ENCODE measurements around the gene ESPNL. TPM values are rescaled to one million over a fixed set of nuclear protein-coding genes. Genes with fewer than 3 reads are reported as not detected.
"Not testable (repeated sequence)": the region's sequence is repeated elsewhere in the genome, so short reads cannot be mapped to it uniquely, and the experiment has no call there.

ESPNL gene
- total RNA-seq, 2 experiments from 2014 or later = not detected

DNA sequence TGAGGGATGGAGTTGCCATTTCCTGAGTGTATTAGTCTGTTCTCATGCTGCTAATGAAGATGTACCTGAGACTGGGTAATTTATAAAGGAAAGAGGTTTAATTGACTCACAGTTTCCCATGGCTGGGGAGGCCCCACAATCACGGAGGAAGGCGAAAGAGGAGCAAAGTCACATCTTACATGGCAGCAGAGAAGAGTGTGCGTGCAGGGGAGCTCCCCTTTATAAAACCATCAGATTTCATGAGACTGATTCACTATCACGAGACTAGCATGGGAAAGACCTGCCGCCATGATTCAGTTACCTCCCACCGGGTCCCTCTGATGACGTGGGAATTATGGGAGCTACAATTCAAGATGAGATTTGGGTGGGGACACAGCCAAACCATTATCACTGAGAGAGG is 33.4 kb upstream of the ESPNL start:
- Mint-ChIP-seq H3K4me1 (peaks cover 62% of the 10 kb centered on the region), H3K4me3 (peak overlapping the region; percentile 15), H3K36me3 (peaks cover 86% of the 10 kb centered on the region), H3K27ac (peak overlapping the region; percentile 80), H3K9me3 (peaks cover 21% of the 10 kb centered on the region)
- H3K27me3 Mint-ChIP-seq = not testable (repeated sequence)
- DNase-seq = peak; percentile 50

DNA sequence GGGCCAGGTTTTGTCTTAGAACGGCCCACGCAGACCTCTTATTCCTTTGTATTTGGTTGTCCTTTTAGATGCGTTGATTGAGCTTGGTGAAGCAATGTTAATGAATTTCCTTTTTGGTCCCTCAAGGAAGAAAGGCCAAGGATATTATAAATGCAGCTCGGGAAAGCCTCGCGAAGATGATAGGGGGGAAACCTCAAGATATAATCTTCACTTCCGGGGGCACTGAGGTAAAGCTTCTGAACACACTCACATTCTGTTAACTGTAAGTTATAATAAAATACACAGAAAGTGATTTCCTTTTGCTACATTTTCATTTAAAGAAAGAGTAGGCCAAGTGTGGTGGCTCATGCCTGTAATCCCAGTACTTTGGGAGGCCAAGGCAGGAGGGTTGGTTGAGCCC is 32.2 kb upstream of the ESPNL start:
- H3K9me3 Mint-ChIP-seq = peaks cover 25% of the 10 kb centered on the region
- peak overlapping the region; percentile 75 for H3K27ac Mint-ChIP-seq
- no peak for DNase-seq
- H3K4me1 Mint-ChIP-seq = peaks cover 57% of the 10 kb centered on the region
- H3K27me3 Mint-ChIP-seq = no peaks in the 10 kb centered on the region
- H3K4me3 Mint-ChIP-seq = peak overlapping the region; percentile 11
- peaks cover 87% of the 10 kb centered on the region for H3K36me3 Mint-ChIP-seq

DNA sequence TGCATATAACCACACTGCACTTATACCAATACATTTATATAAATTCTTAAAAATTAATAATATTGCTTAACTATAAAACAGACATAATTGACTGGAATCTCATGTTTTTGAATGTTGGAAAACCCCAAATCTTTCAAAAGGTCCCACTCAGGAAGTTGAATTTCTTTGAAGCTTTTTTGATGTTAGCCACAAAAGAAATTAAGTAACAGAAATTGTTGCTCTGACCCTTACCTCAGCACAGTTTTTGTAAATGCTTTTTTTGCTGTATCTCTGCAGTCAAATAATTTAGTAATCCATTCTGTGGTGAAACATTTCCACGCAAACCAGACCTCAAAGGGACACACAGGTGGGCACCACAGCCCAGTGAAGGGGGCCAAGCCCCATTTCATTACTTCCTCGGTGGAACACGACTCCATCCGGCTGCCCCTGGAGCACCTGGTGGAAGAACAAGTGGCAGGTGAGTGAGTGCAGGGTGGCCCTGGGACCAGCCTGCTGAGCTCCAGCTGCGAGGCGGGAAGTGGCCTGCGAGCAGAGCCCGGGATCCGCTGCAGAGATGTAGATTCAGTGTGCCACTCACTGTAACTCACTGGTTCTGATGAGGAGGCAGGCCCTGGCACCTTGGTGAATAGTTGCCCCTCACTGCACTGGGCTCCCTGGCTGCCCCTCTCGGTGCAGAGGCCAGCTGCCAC is 31.0 kb upstream of the ESPNL start:
- H3K36me3 Mint-ChIP-seq = peaks cover 85% of the 10 kb centered on the region
- peak overlapping the region; percentile 91 for H3K27ac Mint-ChIP-seq
- no peaks in the 10 kb centered on the region for H3K27me3 Mint-ChIP-seq
- peak overlapping the region; percentile 59 for H3K4me3 Mint-ChIP-seq
- DNase-seq = no peak
- peaks cover 27% of the 10 kb centered on the region for H3K9me3 Mint-ChIP-seq
- H3K4me1 Mint-ChIP-seq = peaks cover 45% of the 10 kb centered on the region

DNA sequence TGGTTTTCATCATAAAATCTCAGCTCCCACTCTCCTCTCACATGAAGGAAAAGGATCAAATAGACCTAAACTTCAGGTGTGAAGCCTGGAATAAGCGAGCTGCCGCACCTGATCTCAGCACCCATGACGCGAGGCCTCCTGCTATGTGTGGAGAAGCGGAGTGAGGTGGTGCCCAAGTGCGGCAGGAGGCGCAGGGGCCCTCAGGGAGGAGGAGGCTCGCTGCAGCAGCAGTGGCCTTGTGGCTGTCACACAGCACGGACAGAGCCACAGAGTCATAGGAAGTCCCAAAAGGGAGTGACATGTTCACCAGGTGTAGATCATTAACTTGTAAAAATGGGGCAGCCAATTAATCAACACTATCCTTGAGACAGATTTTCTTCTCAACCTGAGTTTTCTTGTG is 30.3 kb upstream of the ESPNL start:
- Mint-ChIP-seq H3K4me1 (peaks cover 44% of the 10 kb centered on the region), H3K27ac (peak overlapping the region; percentile 91), H3K27me3 (no peaks in the 10 kb centered on the region), H3K9me3 (peaks cover 28% of the 10 kb centered on the region), H3K4me3 (no peak overlapping the region), H3K36me3 (peaks cover 86% of the 10 kb centered on the region)
- DNase-seq = no peak

DNA sequence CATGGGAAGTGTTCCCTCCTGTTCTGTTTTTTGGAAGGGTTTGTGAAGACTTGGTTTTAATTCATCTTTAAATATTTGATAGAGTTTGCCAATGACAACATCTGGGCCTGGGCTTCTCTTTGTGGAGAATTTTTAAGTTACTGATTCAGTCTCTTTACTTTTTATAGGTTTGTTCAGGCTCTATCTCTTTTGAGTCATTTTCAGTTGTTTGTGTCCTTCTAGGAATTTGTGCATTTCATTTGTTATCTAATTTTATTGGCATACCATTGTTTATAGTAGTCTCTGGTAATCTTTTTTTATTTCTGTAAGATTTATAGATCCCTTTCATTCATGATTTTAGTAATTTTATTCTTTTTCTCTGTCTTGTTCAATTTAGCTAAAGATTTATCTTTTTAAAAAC is 24.7 kb upstream of the ESPNL start:
- peaks cover 15% of the 10 kb centered on the region for H3K4me1 Mint-ChIP-seq
- H3K27me3 Mint-ChIP-seq = no peaks in the 10 kb centered on the region
- DNase-seq = no peak
- no peak overlapping the region for H3K27ac Mint-ChIP-seq
- peaks cover 9% of the 10 kb centered on the region for H3K9me3 Mint-ChIP-seq
- peaks cover 85% of the 10 kb centered on the region for H3K36me3 Mint-ChIP-seq
- no peak overlapping the region for H3K4me3 Mint-ChIP-seq

DNA sequence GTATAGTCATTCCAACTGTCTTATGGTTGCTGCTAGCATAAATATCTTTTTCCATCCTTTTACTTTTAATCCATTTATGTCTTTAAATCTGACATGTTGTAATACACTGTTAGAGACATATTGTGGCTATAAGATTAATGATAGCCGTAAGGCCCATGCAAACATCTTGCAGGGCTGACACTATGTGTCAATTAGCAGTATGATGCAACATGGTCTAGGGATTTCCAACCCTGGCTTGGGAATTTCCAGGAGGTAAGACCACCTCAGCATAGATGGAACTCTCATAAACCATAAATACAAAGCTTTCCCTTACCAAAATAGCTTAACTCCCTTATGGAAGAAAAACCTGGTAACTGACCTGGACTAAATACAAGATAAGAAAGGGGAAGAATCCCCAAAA is 22.8 kb upstream of the ESPNL start:
- Mint-ChIP-seq H3K9me3 (peaks cover 5% of the 10 kb centered on the region), H3K4me3 (no peak overlapping the region), H3K27ac (peak overlapping the region; percentile 51)

DNA sequence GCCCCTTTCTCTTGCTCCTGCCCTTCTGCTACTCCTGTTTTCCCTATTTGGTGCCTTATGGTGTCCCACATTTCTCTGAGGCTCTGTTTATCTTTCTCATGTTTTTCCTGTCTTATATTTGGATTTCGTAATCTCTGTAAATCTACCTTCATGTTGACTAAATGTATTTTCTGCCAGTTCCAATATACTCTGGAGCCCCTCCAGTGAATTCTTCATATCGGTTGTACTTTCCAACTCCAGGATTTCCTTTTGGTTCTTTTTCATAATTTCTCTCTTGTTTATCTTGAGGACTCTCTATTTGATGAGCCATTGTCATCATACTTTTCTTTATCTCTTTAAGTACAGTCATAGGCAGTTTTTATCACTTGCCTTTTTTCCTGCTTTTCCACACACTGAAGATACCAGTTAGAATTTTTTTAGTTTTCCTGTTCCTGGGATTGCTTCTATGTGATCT is 20.2 kb upstream of the ESPNL start:
- peaks cover 11% of the 10 kb centered on the region for H3K4me1 Mint-ChIP-seq
- no peak overlapping the region for H3K27ac Mint-ChIP-seq
- DNase-seq = no peak
- H3K27me3 Mint-ChIP-seq = no peaks in the 10 kb centered on the region
- H3K4me3 Mint-ChIP-seq = no peak overlapping the region
- H3K36me3 Mint-ChIP-seq = peaks cover 81% of the 10 kb centered on the region
- H3K9me3 Mint-ChIP-seq = peaks cover 2% of the 10 kb centered on the region

More for the DNA sequence above, 22.8 kb upstream of the ESPNL start:
- H3K4me1 Mint-ChIP-seq = peaks cover 13% of the 10 kb centered on the region
- H3K36me3 Mint-ChIP-seq = peaks cover 89% of the 10 kb centered on the region
- H3K27me3 Mint-ChIP-seq = no peaks in the 10 kb centered on the region
- DNase-seq = no peak

DNA sequence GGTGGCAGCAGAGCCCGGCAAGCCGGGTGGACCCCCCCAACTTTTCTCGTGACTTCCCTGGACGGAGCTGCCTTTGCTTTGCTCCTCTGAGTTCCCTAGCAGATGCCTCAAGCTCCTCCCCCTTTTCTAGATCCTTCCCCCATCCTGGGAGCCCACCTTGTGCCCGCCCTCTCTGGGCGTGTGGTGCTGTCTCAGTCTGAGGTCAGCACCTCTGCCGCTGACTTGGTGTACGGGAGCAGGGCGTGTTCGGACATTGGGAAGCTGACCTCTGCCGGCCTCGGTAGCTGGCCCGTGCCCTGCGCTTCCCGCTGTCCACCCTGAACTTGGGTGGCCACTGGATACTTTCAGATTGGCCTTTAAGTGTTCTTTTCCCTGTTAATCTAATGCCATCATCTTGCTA is 19.6 kb upstream of the ESPNL start:
- Mint-ChIP-seq H3K36me3 (peaks cover 81% of the 10 kb centered on the region), H3K27me3 (no peaks in the 10 kb centered on the region), H3K4me3 (no peak overlapping the region), H3K27ac (no peak overlapping the region), H3K9me3 (peaks cover 2% of the 10 kb centered on the region), H3K4me1 (peaks cover 8% of the 10 kb centered on the region)
- DNase-seq = no peak

DNA sequence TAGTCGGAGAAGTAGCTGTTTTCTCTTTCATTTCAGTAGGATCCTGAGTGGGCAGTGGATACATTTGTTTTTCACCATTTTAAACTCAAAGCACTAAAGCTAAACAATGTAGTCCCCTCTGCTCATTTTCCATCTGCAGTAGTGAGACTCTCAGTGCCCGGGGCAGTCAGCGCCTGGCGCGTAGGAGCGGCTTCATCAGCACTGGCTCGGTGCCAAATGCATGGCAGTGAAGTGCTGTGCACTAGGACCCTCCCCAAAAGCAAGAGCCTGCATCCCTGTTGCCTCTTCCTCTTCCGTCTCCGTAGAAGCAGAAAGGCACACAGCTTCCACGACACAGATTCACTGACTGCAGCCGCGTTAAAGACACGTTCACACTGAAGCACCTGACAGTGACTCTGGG is 19.0 kb upstream of the ESPNL start:
- peaks cover 81% of the 10 kb centered on the region for H3K36me3 Mint-ChIP-seq
- no peak overlapping the region for H3K4me3 Mint-ChIP-seq
- peaks cover 8% of the 10 kb centered on the region for H3K4me1 Mint-ChIP-seq
- no peak for DNase-seq
- H3K27ac Mint-ChIP-seq = no peak overlapping the region
- H3K27me3 Mint-ChIP-seq = no peaks in the 10 kb centered on the region
- peaks cover 2% of the 10 kb centered on the region for H3K9me3 Mint-ChIP-seq

DNA sequence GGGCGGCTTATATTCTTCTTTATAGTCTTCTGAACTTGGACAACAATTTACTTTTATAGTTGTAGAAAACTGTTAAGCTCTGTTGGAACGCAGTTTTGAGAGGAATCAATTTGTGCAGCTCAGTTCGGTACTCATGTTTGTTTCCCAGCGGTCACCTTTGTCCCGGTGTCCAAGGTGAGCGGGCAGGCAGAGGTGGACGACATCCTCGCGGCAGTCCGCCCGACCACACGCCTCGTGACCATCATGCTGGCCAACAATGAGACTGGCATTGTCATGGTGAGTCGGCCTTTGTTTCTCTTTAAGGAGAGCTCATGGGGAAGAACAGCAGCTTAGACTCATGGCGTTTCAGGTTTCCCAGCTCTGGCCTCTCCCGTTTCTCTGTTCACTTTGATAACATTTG is 18.6 kb upstream of the ESPNL start:
- peaks cover 8% of the 10 kb centered on the region for H3K4me1 Mint-ChIP-seq
- no peak for DNase-seq
- no peak overlapping the region for H3K4me3 Mint-ChIP-seq
- peaks cover 81% of the 10 kb centered on the region for H3K36me3 Mint-ChIP-seq
- peaks cover 2% of the 10 kb centered on the region for H3K9me3 Mint-ChIP-seq
- H3K27ac Mint-ChIP-seq = no peak overlapping the region
- H3K27me3 Mint-ChIP-seq = no peaks in the 10 kb centered on the region

DNA sequence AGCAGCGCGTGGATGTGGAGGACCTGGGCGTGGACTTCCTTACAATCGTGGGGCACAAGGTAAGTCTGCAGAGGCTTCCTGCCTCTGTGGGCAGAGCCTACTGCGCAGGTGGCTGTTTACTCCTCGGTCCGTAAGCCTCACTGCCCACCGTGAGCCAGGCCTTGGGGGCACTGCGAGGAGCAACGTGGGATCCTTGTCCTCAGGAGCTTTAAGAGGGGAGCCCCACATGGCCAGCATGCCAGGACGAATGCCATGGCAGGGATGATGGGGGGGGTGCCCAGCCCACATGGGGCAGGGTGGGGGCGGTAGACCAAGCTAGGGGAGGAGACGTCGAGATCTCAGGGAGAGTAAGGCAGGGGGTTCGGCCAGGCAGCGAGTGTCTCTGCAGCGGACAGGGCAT is 18.0 kb upstream of the ESPNL start:
- DNase-seq = no peak
- no peak overlapping the region for H3K27ac Mint-ChIP-seq
- no peak overlapping the region for H3K4me3 Mint-ChIP-seq
- H3K4me1 Mint-ChIP-seq = peaks cover 4% of the 10 kb centered on the region
- no peaks in the 10 kb centered on the region for H3K9me3 Mint-ChIP-seq
- peaks cover 80% of the 10 kb centered on the region for H3K36me3 Mint-ChIP-seq
- H3K27me3 Mint-ChIP-seq = no peaks in the 10 kb centered on the region

DNA sequence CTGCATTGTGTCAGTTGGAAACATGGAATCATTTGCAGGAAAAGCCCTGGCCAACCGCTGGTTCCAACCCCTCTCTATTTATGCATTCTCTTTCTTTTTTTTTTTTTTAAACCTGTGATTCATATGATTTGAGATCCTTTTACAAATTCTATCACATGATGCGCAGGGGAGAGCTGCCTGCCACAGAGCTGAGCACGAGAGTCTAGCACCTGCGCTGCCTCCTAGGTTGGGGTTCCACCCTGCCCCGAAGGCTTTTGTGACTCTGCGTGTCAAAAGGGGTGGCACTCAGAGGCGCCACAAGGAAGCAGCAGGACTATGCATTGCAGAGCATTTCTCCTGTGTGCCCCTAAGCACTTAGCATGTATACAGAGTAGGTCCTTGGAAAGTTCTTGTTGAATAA is 17.3 kb upstream of the ESPNL start:
- peaks cover 80% of the 10 kb centered on the region for H3K36me3 Mint-ChIP-seq
- no peaks in the 10 kb centered on the region for H3K9me3 Mint-ChIP-seq

DNA sequence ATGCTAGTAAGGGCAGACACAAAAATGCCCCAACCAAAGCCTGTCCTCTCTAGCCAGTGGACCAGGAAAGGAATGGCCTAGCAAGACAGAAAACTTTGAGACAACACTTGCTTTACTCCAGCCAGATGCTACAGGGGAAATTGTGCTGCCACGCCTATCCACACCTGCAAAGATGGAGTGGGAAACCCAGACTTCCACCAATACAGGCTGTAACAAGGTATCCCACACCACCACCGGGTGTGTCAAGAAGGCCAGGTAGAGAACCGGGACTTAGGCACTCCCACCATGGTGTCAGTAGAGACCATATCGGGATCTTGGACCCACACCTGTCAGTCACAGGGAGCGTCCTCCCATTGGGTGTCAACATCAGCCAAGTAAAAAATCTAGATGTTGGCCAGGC is 16.2 kb upstream of the ESPNL start:
- no peak for DNase-seq
- Mint-ChIP-seq H3K9me3 (no peaks in the 10 kb centered on the region), H3K27me3 (no peaks in the 10 kb centered on the region), H3K4me1 (peaks cover 2% of the 10 kb centered on the region), H3K36me3 (peaks cover 76% of the 10 kb centered on the region), H3K4me3 (no peak overlapping the region), H3K27ac (no peak overlapping the region)

More for the DNA sequence above, 17.3 kb upstream of the ESPNL start:
- Mint-ChIP-seq H3K27me3 (no peaks in the 10 kb centered on the region), H3K27ac (no peak overlapping the region), H3K4me1 (peaks cover 2% of the 10 kb centered on the region), H3K4me3 (no peak overlapping the region)
- no peak for DNase-seq

DNA sequence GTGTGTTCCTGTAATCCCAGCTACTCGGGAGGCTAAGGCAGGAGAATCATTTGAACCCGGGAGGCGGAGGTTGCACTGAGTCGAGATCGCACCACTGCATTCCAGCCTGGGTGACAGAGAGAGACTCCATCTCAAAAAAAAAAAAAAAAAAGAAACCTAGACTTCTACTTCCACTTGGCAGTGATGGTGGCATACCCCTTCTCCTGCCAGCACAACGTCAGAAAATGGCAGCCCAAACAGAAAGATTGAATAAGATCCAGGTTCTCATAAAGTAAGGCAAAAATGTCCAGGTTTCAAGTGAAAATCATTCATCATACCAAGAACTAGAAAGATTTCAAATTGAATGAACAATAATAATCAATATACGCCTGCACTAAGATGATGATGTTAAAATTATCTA is 15.4 kb upstream of the ESPNL start:
- Mint-ChIP-seq H3K27ac (no peak overlapping the region), H3K9me3 (no peaks in the 10 kb centered on the region), H3K4me3 (no peak overlapping the region), H3K36me3 (peaks cover 70% of the 10 kb centered on the region), H3K4me1 (peaks cover 2% of the 10 kb centered on the region), H3K27me3 (no peaks in the 10 kb centered on the region)
- DNase-seq = no peak

DNA sequence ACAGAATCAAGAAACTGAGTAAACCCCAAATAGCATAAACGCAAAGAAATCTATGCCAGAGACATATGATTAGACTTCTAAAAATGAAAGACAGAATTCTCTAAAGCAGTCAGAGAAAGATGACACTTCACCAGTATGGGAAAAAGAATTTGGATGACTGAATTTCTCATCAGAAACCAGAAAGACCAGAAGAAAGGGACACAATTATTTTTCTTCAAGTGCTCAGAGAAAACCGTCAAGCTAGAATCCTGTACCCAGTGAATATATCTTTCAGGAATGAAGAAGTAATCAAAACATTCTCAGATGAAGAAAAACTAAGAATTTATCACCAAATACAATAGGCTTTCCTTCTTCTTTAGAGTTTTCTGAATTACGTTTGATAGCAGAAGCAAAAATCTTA is 14.2 kb upstream of the ESPNL start:
- Mint-ChIP-seq H3K27ac (no peak overlapping the region), H3K27me3 (no peaks in the 10 kb centered on the region), H3K4me3 (no peak overlapping the region), H3K9me3 (no peaks in the 10 kb centered on the region), H3K4me1 (peaks cover 2% of the 10 kb centered on the region), H3K36me3 (peaks cover 62% of the 10 kb centered on the region)
- no peak for DNase-seq

DNA sequence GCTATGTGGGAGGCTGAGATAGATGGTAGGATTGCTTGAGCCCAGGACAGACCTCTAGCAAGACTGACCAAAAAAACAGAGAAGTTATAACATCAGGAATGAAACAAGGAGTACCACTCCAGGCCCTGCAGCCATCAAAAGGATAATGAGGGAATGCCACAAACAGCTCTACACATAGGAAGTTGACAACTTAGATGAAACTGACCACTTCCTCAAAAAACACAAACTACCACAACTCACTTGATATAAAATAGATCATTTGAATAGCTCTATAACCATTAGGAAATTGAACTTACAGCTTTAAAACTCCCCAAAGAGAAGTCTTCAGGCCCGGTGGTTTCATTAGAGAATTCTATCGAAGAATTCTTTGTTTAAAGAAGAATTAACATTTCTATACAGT is 12.9 kb upstream of the ESPNL start:
- no peaks in the 10 kb centered on the region for H3K27me3 Mint-ChIP-seq
- H3K9me3 Mint-ChIP-seq = no peaks in the 10 kb centered on the region
- no peak overlapping the region for H3K27ac Mint-ChIP-seq
- no peaks in the 10 kb centered on the region for H3K4me1 Mint-ChIP-seq
- H3K4me3 Mint-ChIP-seq = no peak overlapping the region
- H3K36me3 Mint-ChIP-seq = peaks cover 57% of the 10 kb centered on the region
- no peak for DNase-seq
